Small intestine (tissue), 7 donors: Measurements from ENCODE around the gene ADAP1. TPM values are rescaled to one million over a fixed set of nuclear protein-coding genes. Genes with fewer than 3 reads are reported as not detected.
"Not testable (repeated sequence)": the region's sequence is repeated elsewhere in the genome, so short reads cannot be mapped to it uniquely, and the experiment has no call there.

Experiments
- DNase-seq, 2 donors: peaks; one replicate each; pipeline versions ENCODE4 v3.0.0 to v3.0.0-alpha.2; 2013
- FAIRE-seq: peaks from 2 replicates; lab custom pipeline; 2012; peaks lifted over from hg19 to GRCh38; lab: Jason Lieb, UNC
- H3K27ac ChIP-seq, 3 donors: one replicate each; pipeline ENCODE4 v1.5.1; 2013; ENCODE audit warnings: low read length in 2 of 3, mild to moderate bottlenecking in 2 of 3, control low read depth in 1 of 3, inconsistent platforms in 1 of 3, low read depth in 1 of 3, moderate library complexity in 1 of 3
- H3K27me3 ChIP-seq, 3 donors: one replicate each; pipeline ENCODE4 v1.6.1; 2013; ENCODE audit warnings: low read length in 3 of 3, inconsistent platforms in 1 of 3; ENCODE audit not compliant: control insufficient read depth in 3 of 3, insufficient read depth in 3 of 3
- H3K36me3 ChIP-seq, 3 donors: one replicate each; pipeline ENCODE4 v1.6.1; 2013; ENCODE audit warnings: low read length in 3 of 3, inconsistent platforms in 1 of 3, low read depth in 1 of 3, mild to moderate bottlenecking in 1 of 3, moderate library complexity in 1 of 3; ENCODE audit not compliant: control insufficient read depth in 3 of 3, insufficient read depth in 2 of 3
- H3K4me1 ChIP-seq, 3 donors: one replicate each; pipeline ENCODE4 v1.6.1; 2013; ENCODE audit warnings: low read length in 2 of 3, inconsistent platforms in 1 of 3, low read depth in 1 of 3, mild to moderate bottlenecking in 1 of 3, moderate library complexity in 1 of 3; ENCODE audit not compliant: control insufficient read depth in 3 of 3, insufficient read depth in 2 of 3
- H3K4me3 ChIP-seq, 3 donors: one replicate each; pipeline ENCODE4 v1.5.1; 2013; ENCODE audit warnings: low read length in 3 of 3, control low read depth in 1 of 3, inconsistent platforms in 1 of 3, low read depth in 1 of 3, mild to moderate bottlenecking in 1 of 3, moderate library complexity in 1 of 3
- H3K9me3 ChIP-seq, 2 donors: one replicate each; pipeline ENCODE4 v1.6.1; 2013; ENCODE audit warnings: low read depth in 1 of 2, low read length in 1 of 2; ENCODE audit not compliant: control insufficient read depth in 2 of 2, insufficient read depth in 1 of 2
- WGBS, 3 donors: extraction: QIAGEN DNeasy Blood & Tissue Kit; methylation state at CpG; one replicate each; pipeline ENCODE4 v1.1.7; 2013; 5-methylcytosine and 5-hydroxymethylcytosine counted together
- polyA plus RNA-seq, 4 donors: library from polyadenylated mRNA; stranded (reverse) in 3 of 4; unstranded in 1 of 4; fragments of 200-250 nt in 3 of 4; fragments of 120-200 nt in 1 of 4; gene quantifications; one replicate each; pipeline versions ENCODE4 v1.2.1 to v1.2.3, GENCODE V29; 2013
- donor health status: healthy with polysubstance abuse.
- donor health status: control.
- donor health status: control.
- donor health status: Bipolar disorder and iron deficiency.
- donor health status: healthy.

Gene ADAP1
- polyA plus RNA-seq, 4 donors, result 69.2 to 113 (median 86.7) TPM

GRCh38 chr7:876972-877311 is 77.5 kb downstream of the ADAP1 start:
- FAIRE-seq (no peak), DNase-seq (no peak)
- peak overlapping the region; percentile 84 to 95 (median 89) for H3K27ac ChIP-seq
- peak overlapping the region; percentile 93 to 95 (median 94) for H3K4me3 ChIP-seq
- H3K9me3 ChIP-seq, result no peaks in the 10 kb centered on the region
- peaks cover 0 to 64% (median 0%) of the 10 kb centered on the region in 3 donors for H3K36me3 ChIP-seq
- peaks cover 0 to 15% (median 0%) of the 10 kb centered on the region in 3 donors for H3K4me1 ChIP-seq
- no peaks in the 10 kb centered on the region for H3K27me3 ChIP-seq
- WGBS, 3 donors, result 0 to 2% (median 1%) methylated on average over 16 to 26 of the region's 26 CpGs

GRCh38 chr7:876077-876971 is 78.2 kb downstream of the ADAP1 start, which contains the start of gene GET4:
TSS of gene GET4 (plus strand) at chr7:876554. CDS start at chr7:876646, 92 bp downstream.
- WGBS, 3 donors, result 0% methylated on average over 63 to 129 of the region's 129 CpGs
- Histone ChIP-seq H3K27ac (peak within 1 kb of the TSS; percentile 84 to 95 (median 89)), H3K27me3 (no peaks in the 10 kb centered on the region), H3K36me3 (peaks cover 0 to 65% (median 2%) of the 10 kb centered on the region in 3 donors), H3K4me1 (peaks cover 0 to 15% (median 0%) of the 10 kb centered on the region in 3 donors), H3K9me3 (no peaks in the 10 kb centered on the region), H3K4me3 (peak within 1 kb of the TSS; percentile 93 to 95 (median 94))
- DNase-seq (peak; percentile 91 to 99), FAIRE-seq (no peak)

GRCh38 chr7:875476-876076 is 78.9 kb downstream of the ADAP1 start:
- WGBS, 3 donors, result 60 to 72% (median 63%) methylated on average over 26 to 27 of the region's 27 CpGs
- no peak for FAIRE-seq
- H3K4me3 ChIP-seq, result peak overlapping the region in 2 of 3 donors; percentile 36
- DNase-seq, result no peak
- no peaks in the 10 kb centered on the region for H3K9me3 ChIP-seq
- peaks cover 0 to 64% (median 2%) of the 10 kb centered on the region in 3 donors for H3K36me3 ChIP-seq
- H3K27me3 ChIP-seq, result no peaks in the 10 kb centered on the region
- H3K27ac ChIP-seq, result peak overlapping the region; percentile 34 to 83 (median 72)
- peaks cover 0 to 15% (median 0%) of the 10 kb centered on the region in 3 donors for H3K4me1 ChIP-seq

GRCh38 chr7:875051-875450 is 79.4 kb downstream of the ADAP1 start:
- FAIRE-seq, result no peak
- 72 to 81% (median 73%) methylated on average over 7 of the region's 7 CpGs for WGBS, 3 donors
- H3K27ac ChIP-seq, result no peak overlapping the region

GRCh38 chr7:874031-874749 is 80.3 kb downstream of the ADAP1 start:
- H3K4me1 ChIP-seq, result peaks cover 0 to 13% (median 0%) of the 10 kb centered on the region in 3 donors
- peak overlapping the region in 2 of 3 donors; percentile 41 to 60 for H3K27ac ChIP-seq
- H3K27me3 ChIP-seq, result no peaks in the 10 kb centered on the region
- H3K4me3 ChIP-seq, result no peak overlapping the region
- DNase-seq (no peak), FAIRE-seq (no peak)
- peaks cover 4 to 65% (median 5%) of the 10 kb centered on the region in 3 donors for H3K36me3 ChIP-seq
- H3K9me3 ChIP-seq, result no peaks in the 10 kb centered on the region
- 84 to 95% (median 89%) methylated on average over 9 of the region's 9 CpGs for WGBS, 3 donors

More at GRCh38 chr7:875051-875450, 79.4 kb downstream of the ADAP1 start:
- H3K9me3 ChIP-seq, result no peaks in the 10 kb centered on the region
- DNase-seq, result no peak
- H3K27me3 ChIP-seq, result no peaks in the 10 kb centered on the region
- no peak overlapping the region for H3K4me3 ChIP-seq
- H3K36me3 ChIP-seq, result peaks cover 0 to 64% (median 2%) of the 10 kb centered on the region in 3 donors
- peaks cover 0 to 15% (median 0%) of the 10 kb centered on the region in 3 donors for H3K4me1 ChIP-seq

- peak overlapping the region in 2 of 3 donors; percentile 41 to 60 for H3K27ac ChIP-seq
- 28 to 30% (median 29%) methylated on average over 18 of the region's 18 CpGs for WGBS, 3 donors
These were observed 81.0 kb downstream of the ADAP1 start for GRCh38 chr7:873367-874002.

GRCh38 chr7:872685-873084 is 81.8 kb downstream of the ADAP1 start:
- H3K4me3 ChIP-seq, H3K9me3 ChIP-seq, DNase-seq, H3K27me3 ChIP-seq, FAIRE-seq: not testable (repeated sequence)
- 92% methylated on average over 19 of the region's 19 CpGs for WGBS, 3 donors
- peak overlapping the region in 1 of 3 donors; percentile 7 for H3K27ac ChIP-seq
- H3K36me3 ChIP-seq, result peaks cover 5 to 63% (median 6%) of the 10 kb centered on the region in 3 donors
- peaks cover 0 to 11% (median 0%) of the 10 kb centered on the region in 3 donors for H3K4me1 ChIP-seq

More at GRCh38 chr7:873367-874002, 81.0 kb downstream of the ADAP1 start:
- no peak overlapping the region for H3K4me3 ChIP-seq
- FAIRE-seq (no peak), DNase-seq (peak; percentile 88 to 92)
- H3K9me3 ChIP-seq, result no peaks in the 10 kb centered on the region
- H3K27me3 ChIP-seq, result no peaks in the 10 kb centered on the region
- peaks cover 0 to 11% (median 0%) of the 10 kb centered on the region in 3 donors for H3K4me1 ChIP-seq
- H3K36me3 ChIP-seq, result peaks cover 5 to 61% (median 6%) of the 10 kb centered on the region in 3 donors
